ENCODE measurements around the gene GAS6.

GAS6 gene

DNA sequence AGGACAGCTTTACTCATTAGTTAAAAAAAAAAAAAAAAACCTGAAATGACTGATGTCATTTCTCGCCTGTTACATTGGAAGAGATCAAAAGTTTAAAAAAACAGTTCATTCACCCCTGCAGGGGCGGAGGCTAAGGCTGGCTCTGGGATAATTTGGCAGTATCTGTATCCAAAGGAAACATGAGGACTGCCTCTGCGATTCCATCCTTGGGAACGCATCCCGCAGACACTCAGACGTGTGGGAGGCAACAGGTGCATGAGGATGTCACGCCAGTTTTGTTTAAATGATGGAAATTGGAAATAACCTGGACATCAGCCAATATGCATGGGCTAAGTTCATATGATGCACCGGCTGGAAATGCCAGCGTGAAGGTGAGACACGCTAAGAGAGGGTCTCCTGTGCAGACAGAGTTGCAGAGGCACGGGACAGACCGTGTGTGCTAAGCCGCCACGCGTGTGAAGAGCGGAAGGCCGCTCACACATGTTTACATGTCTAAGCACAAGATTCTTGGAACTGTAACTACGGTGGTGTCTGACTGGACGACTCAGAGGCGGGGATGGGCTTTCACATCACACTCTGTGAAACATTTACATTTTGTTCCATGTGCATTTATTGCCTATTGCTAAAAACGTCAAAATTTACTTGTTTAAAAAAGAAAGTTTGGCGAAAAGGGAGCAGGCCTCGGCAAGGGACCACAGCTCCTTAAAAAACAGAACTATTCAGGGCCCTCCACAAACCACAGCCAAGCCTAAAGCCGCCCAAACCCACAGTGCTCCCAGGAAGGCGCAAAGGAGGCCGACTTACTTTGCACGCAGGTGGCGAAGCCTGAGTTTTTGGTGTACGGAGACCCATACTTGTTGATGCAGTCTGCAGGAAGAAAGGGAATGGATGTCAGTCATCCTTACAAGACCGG is 17.9 kb downstream of the GAS6 start:
- TF ChIP-seq, protein P1, sequence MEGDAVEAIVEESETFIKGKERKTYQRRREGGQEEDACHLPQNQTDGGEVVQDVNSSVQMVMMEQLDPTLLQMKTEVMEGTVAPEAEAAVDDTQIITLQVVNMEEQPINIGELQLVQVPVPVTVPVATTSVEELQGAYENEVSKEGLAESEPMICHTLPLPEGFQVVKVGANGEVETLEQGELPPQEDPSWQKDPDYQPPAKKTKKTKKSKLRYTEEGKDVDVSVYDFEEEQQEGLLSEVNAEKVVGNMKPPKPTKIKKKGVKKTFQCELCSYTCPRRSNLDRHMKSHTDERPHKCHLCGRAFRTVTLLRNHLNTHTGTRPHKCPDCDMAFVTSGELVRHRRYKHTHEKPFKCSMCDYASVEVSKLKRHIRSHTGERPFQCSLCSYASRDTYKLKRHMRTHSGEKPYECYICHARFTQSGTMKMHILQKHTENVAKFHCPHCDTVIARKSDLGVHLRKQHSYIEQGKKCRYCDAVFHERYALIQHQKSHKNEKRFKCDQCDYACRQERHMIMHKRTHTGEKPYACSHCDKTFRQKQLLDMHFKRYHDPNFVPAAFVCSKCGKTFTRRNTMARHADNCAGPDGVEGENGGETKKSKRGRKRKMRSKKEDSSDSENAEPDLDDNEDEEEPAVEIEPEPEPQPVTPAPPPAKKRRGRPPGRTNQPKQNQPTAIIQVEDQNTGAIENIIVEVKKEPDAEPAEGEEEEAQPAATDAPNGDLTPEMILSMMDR (IDR thresholded peaks at IDR 0.05; ENCODE audit: insufficient read depth, low read length, poor library complexity, severe bottlenecking): no peak
- no peak for DNase-seq (ENCODE audit: extremely low read depth, insufficient read length)
- no peaks in the 10 kb centered on the region for H3K27me3 ChIP-seq (replicated peaks; ENCODE audit: control insufficient read depth, insufficient read depth, low read length)
- no peak overlapping the region for H3K4me3 ChIP-seq (replicated peaks; ENCODE audit: low read depth, low read length)
- no peaks in the 10 kb centered on the region for H3K36me3 ChIP-seq (ENCODE audit: control insufficient read depth, insufficient read depth, low read length)

DNA sequence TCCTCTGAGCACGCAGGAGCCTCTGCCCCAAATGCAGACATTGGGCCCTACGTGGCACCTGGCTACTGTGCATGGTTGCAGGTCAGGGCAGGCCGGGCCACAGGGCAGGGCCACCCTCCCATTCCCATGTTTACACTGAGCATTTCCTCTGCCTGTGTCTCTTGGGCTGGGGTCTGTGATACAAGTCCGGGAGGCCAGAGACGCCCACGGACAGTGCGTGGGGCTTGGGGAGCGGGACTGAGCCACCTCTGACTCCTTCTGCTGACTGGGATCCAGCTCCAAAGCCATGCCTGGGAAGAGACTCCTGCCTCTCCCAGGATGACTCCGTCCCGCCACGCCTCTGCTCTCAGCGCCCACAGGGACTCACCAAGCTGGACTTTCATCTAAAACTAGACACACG is 18.8 kb downstream of the GAS6 start:
- Histone ChIP-seq H3K36me3 (ENCODE audit: control insufficient read depth, insufficient read depth, low read length) (no peaks in the 10 kb centered on the region), H3K27me3 (replicated peaks; ENCODE audit: control insufficient read depth, insufficient read depth, low read length) (no peaks in the 10 kb centered on the region), H3K4me3 (replicated peaks; ENCODE audit: low read depth, low read length) (no peak overlapping the region)
- DNase-seq (ENCODE audit: extremely low read depth, insufficient read length): no peak
- TF ChIP-seq, protein P1 (IDR thresholded peaks at IDR 0.05; ENCODE audit: insufficient read depth, low read length, poor library complexity, severe bottlenecking): no peak

DNA sequence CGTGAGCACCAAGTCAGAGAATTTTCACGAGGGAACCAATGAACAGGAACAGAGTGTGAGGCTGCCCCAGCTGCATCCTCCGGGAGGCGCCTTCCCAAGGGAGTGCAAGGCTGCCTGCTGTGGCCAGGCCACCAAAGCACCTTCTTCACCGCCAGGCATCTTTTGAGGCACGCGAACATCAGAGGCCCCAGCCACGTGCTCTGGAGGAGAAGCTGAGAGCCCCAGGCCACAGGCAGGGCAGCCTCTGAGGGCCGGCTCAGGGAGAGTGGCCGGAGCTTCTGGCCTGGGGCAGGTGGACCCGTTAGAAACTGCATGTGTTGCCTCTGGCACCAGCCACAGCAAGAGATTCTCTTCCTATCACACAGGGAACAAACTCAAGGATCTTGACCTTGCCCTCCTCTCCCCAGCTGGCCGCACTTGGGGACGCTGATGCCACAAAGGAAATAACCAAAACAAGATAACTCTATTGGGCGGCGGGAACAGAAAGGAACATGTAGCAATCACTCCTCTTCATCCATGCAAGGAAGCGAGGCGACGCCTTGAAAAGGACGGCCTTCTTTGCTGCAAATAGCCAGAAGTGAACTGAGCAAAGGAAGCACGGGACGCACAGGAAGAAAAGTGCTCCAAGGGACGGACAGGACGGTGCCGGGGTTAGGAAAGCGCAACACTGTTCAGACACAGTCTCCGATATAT is 19.9 kb downstream of the GAS6 start:
- TF ChIP-seq, protein P1 (IDR thresholded peaks at IDR 0.05; ENCODE audit: insufficient read depth, low read length, poor library complexity, severe bottlenecking): no peak
- DNase-seq (ENCODE audit: extremely low read depth, insufficient read length): no peak
- Histone ChIP-seq H3K27me3 (replicated peaks; ENCODE audit: control insufficient read depth, insufficient read depth, low read length) (no peaks in the 10 kb centered on the region), H3K36me3 (ENCODE audit: control insufficient read depth, insufficient read depth, low read length) (no peaks in the 10 kb centered on the region), H3K4me3 (replicated peaks; ENCODE audit: low read depth, low read length) (no peak overlapping the region)

DNA sequence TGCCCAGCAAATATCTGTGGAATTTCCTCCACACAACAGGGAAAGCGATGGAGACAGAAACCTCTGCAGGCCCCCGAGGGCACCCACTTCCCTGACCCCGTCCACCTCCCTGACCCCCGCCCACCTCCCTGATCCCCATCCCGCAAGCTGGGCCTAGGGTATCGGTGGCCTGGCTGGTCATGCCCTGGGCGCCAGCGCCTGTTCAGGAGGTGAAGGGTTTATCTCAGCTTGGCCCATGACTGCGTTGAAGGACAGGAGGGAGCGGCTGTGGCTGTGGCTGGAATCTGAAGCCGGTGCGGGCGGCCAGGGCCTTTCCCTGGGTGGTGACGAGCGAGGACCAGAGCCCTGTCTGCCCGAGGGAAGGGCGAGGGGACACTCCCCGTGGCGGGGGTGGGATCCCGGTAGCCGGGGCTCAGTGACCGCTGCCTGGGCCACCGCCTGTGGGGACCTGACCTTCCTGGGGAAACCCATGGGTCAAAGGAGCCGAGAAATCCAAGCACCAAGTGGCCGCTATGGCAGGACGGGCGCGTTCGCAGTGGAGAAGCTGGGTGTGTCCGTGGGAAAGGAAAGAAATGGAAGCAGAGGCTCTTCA is 20.7 kb downstream of the GAS6 start:
- no peaks in the 10 kb centered on the region for H3K36me3 ChIP-seq (ENCODE audit: control insufficient read depth, insufficient read depth, low read length)
- H3K4me3 ChIP-seq (replicated peaks; ENCODE audit: low read depth, low read length): no peak overlapping the region
- H3K27me3 ChIP-seq (replicated peaks; ENCODE audit: control insufficient read depth, insufficient read depth, low read length): no peaks in the 10 kb centered on the region
- TF ChIP-seq, protein P1 (IDR thresholded peaks at IDR 0.05; ENCODE audit: insufficient read depth, low read length, poor library complexity, severe bottlenecking): no peak
- DNase-seq (ENCODE audit: extremely low read depth, insufficient read length): no peak

DNA sequence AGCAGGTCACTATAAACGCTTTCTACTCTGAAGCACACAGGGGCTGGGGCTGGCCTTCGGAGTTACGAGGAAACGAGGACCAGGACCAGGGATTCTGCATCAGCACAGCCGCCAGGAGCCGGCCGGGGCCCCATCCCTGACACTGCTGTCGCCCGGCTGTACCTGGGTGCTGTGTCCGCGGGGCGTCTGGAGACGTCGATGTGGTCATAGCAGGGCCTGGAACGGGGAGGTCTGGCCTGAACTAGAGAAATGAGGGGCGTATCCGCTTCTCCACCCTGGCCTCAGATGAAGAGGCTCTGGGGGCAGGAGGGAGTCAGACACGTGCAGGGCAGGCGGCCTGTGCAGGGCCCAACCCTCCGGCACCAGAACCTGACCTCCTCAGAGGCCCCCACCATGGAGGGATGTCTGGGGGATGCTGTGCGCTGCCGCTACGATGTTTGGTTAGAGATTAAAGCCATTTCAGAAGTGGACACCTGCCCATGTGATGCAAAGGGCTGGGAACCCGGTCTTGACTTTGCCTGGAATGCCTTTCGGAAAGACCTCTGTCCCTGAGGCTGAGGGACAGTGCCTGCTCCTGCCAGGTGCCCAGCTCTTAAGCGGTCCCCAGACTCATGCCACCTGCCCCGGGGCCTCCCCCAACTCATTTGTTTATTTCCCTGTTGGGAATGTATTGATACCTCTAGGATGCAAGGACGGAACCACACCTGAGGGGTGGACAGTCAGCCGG is 21.4 kb downstream of the GAS6 start:
- Histone ChIP-seq H3K36me3 (ENCODE audit: control insufficient read depth, insufficient read depth, low read length) (no peaks in the 10 kb centered on the region), H3K4me3 (replicated peaks; ENCODE audit: low read depth, low read length) (no peak overlapping the region), H3K27me3 (replicated peaks; ENCODE audit: control insufficient read depth, insufficient read depth, low read length) (no peaks in the 10 kb centered on the region)
- TF ChIP-seq, protein P1 (IDR thresholded peaks at IDR 0.05; ENCODE audit: insufficient read depth, low read length, poor library complexity, severe bottlenecking): no peak
- DNase-seq (ENCODE audit: extremely low read depth, insufficient read length): no peak
